Urinary bladder (tissue), 4 donors: Measurements from ENCODE around the gene PCGF3. TPM values are rescaled to one million over a fixed set of nuclear protein-coding genes. Genes with fewer than 3 reads are reported as not detected.
A peak's percentile ranks its signal among the peaks of the same experiment; 100 is the strongest.

ENCODE experiments used
- DNase-seq: peaks from one replicate; pipeline ENCODE4 v3.0.0-alpha.2; 2015; ENCODE audit errors: extremely low spot score
- H3K27ac ChIP-seq: one replicate; pipeline ENCODE4 v1.5.1; 2013; ENCODE audit warnings: low read depth, mild to moderate bottlenecking, moderate library complexity
- H3K36me3 ChIP-seq: one replicate; pipeline ENCODE4 v1.6.1; 2013; ENCODE audit warnings: mild to moderate bottlenecking, moderate library complexity; ENCODE audit not compliant: insufficient read depth
- H3K4me1 ChIP-seq: one replicate; pipeline ENCODE4 v1.6.1; 2013; ENCODE audit warnings: mild to moderate bottlenecking, moderate library complexity; ENCODE audit not compliant: insufficient read depth
- H3K4me3 ChIP-seq: one replicate; pipeline ENCODE4 v1.5.1; 2013; ENCODE audit warnings: low read depth, low read length
- WGBS: extraction: QIAGEN DNeasy Blood & Tissue Kit; methylation state at CpG from one replicate; pipeline ENCODE4 v1.1.7; 2013; 5-methylcytosine and 5-hydroxymethylcytosine counted together
- polyA plus RNA-seq: library from polyadenylated mRNA; stranded (reverse); fragments of 200-250 nt; gene quantifications from one replicate; pipeline ENCODE4 v1.2.3, GENCODE V29; 2013
- total RNA-seq: library from RNA; depleted of rRNA; stranded (reverse); fragments of >200 nt; gene quantifications from one replicate; pipeline ENCODE4 v1.2.3, GENCODE V29; 2014
- donor health status: healthy with polysubstance abuse.
- donor health status: healthy.

PCGF3 gene
- total and polyA plus RNA-seq, 2 donors: 36.1 to 52.6 TPM

GRCh38 chr4:675980-676870, 29.4 kb upstream of the PCGF3 start:
- Histone ChIP-seq H3K4me3 (no peak overlapping the region), H3K36me3 (no peaks in the 10 kb centered on the region), H3K4me1 (no peaks in the 10 kb centered on the region), H3K27ac (no peak overlapping the region)
- 66% methylated on average over 19 of the region's 19 CpGs for WGBS
- no peak for DNase-seq

GRCh38 chr4:676871-677235, 28.8 kb upstream of the PCGF3 start:
- 79% methylated on average over 8 of the region's 8 CpGs for WGBS
- H3K4me1 ChIP-seq: no peaks in the 10 kb centered on the region
- H3K36me3 ChIP-seq: no peaks in the 10 kb centered on the region
- no peak overlapping the region for H3K27ac ChIP-seq
- DNase-seq: no peak
- H3K4me3 ChIP-seq: no peak overlapping the region

GRCh38 chr4:677431-678293, 28.0 kb upstream of the PCGF3 start:
- no peak for DNase-seq
- H3K27ac ChIP-seq: no peak overlapping the region
- H3K4me3 ChIP-seq: no peak overlapping the region
- H3K4me1 ChIP-seq: no peaks in the 10 kb centered on the region
- H3K36me3 ChIP-seq: no peaks in the 10 kb centered on the region
- WGBS: 72% methylated on average over 26 of the region's 26 CpGs

- 75% methylated on average over 14 of the region's 14 CpGs for WGBS
- H3K4me1 ChIP-seq: no peaks in the 10 kb centered on the region
- no peak overlapping the region for H3K27ac ChIP-seq
- no peaks in the 10 kb centered on the region for H3K36me3 ChIP-seq
- no peak overlapping the region for H3K4me3 ChIP-seq
- DNase-seq: no peak
Measured at GRCh38 chr4:678331-679103, 27.1 kb upstream of the PCGF3 start.

- Histone ChIP-seq H3K4me3 (no peak overlapping the region), H3K27ac (no peak overlapping the region), H3K36me3 (no peaks in the 10 kb centered on the region), H3K4me1 (no peaks in the 10 kb centered on the region)
- DNase-seq: no peak
- 84% methylated on average over 13 of the region's 13 CpGs for WGBS
Measured at GRCh38 chr4:679104-679481, 26.5 kb upstream of the PCGF3 start.

- no peak overlapping the region for H3K4me3 ChIP-seq
- no peaks in the 10 kb centered on the region for H3K36me3 ChIP-seq
- no peaks in the 10 kb centered on the region for H3K4me1 ChIP-seq
- no peak for DNase-seq
- H3K27ac ChIP-seq: no peak overlapping the region
- 86% methylated on average over 11 of the region's 11 CpGs for WGBS
Measured at GRCh38 chr4:679629-680028, 26.0 kb upstream of the PCGF3 start.

GRCh38 chr4:680091-680490, 25.5 kb upstream of the PCGF3 start:
- no peak for DNase-seq
- Histone ChIP-seq H3K4me1 (no peaks in the 10 kb centered on the region), H3K27ac (no peak overlapping the region), H3K4me3 (no peak overlapping the region), H3K36me3 (no peaks in the 10 kb centered on the region)
- WGBS: 80% methylated on average over 9 of the region's 9 CpGs

GRCh38 chr4:680551-680927, 25.1 kb upstream of the PCGF3 start:
- DNase-seq: no peak
- Histone ChIP-seq H3K27ac (no peak overlapping the region), H3K4me1 (no peaks in the 10 kb centered on the region), H3K36me3 (no peaks in the 10 kb centered on the region), H3K4me3 (peak overlapping the region; percentile 41)
- WGBS: 69% methylated on average over 17 of the region's 17 CpGs

- Histone ChIP-seq H3K4me1 (no peaks in the 10 kb centered on the region), H3K27ac (no peak overlapping the region), H3K4me3 (peak overlapping the region; percentile 41), H3K36me3 (no peaks in the 10 kb centered on the region)
- no peak for DNase-seq
- WGBS: 14% methylated on average over 57 of the region's 62 CpGs
Measured at GRCh38 chr4:680928-681645, 24.5 kb upstream of the PCGF3 start.

GRCh38 chr4:681736-682451, 23.7 kb upstream of the PCGF3 start:
- Histone ChIP-seq H3K4me1 (no peaks in the 10 kb centered on the region), H3K36me3 (no peaks in the 10 kb centered on the region), H3K4me3 (no peak overlapping the region), H3K27ac (no peak overlapping the region)
- WGBS: 81% methylated on average over 57 of the region's 58 CpGs
- no peak for DNase-seq

- WGBS: 92% methylated on average over 23 of the region's 23 CpGs
- Histone ChIP-seq H3K4me1 (no peaks in the 10 kb centered on the region), H3K36me3 (no peaks in the 10 kb centered on the region), H3K27ac (no peak overlapping the region), H3K4me3 (no peak overlapping the region)
- DNase-seq: no peak
Measured at GRCh38 chr4:682490-683172, 23.0 kb upstream of the PCGF3 start.

GRCh38 chr4:683247-683897, 22.3 kb upstream of the PCGF3 start:
- Histone ChIP-seq H3K36me3 (no peaks in the 10 kb centered on the region), H3K27ac (no peak overlapping the region), H3K4me3 (no peak overlapping the region), H3K4me1 (no peaks in the 10 kb centered on the region)
- DNase-seq: no peak
- 83% methylated on average over 25 of the region's 25 CpGs for WGBS
